HPDE6-E6E7 (cell line): Measurements from ENCODE around the gene MXRA8.

Experiments used
- DNase-seq: peaks from one replicate; pipeline ENCODE4 v3.0.0; 2011; ENCODE audit warnings: missing footprints; ENCODE audit errors: extremely low spot score

The MXRA8 gene

DNA sequence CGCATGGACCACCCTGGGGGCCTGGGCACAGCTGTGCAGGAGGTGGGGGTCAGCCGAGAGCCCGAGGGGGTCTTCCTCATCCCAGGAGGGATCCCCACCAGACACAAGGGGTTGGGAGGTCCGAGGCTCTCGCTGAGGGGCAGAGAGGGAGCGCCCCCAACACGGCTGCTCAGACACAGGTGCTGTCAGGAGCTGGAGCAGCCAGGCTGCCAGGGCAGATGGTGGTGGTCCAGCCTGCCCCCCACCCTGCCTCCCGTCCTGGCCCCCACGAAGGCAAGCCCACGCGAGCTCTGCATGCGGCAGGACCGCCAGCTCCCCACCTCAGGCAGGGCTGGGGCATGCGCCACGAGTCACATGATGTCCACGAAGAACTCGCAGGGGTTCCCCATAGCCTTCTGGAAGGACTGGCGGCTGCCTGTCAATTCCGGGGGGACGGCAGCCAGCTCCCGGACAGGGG is 22.5 kb downstream of the MXRA8 start:
- no peak for DNase-seq

DNA sequence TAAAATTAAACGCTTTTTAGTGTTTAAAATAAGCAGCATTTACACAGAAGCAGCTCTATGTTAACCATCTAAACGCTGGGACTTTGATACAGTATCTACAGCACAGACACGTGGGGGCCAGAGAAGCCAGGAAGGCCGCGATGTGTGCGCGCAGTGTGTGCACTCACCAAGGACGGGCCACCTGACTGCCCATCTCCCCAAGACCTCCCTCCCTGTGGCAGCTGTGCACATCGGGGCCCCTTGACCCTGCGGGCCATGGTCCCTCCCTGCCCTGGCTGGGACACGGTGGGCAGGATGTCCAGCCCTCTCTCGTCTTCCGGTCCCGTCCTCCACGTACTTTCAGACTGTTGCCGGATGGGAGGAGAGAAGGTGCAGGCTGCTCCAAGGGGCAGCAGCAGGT is 23.1 kb downstream of the MXRA8 start:
- no peak for DNase-seq

DNA sequence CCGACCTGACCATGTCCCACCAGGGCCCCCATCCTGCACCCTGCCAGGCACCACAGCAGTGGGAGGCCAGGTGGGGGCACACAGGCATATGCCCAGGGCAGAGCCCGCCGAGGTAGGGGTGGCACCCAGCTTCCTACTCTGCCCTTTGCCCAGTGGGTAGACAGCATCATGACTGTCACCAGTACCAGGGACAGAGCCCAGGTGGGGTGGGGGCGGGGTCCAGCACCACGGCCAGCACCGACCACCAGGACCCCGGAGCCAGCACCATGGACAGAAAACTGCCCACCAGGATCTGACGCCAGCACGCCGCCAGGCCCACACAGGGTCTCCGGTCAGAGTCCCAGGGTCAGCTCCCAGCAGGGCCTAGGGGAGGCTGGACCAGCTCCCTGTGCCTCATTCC is 23.5 kb downstream of the MXRA8 start:
- no peak for DNase-seq

DNA sequence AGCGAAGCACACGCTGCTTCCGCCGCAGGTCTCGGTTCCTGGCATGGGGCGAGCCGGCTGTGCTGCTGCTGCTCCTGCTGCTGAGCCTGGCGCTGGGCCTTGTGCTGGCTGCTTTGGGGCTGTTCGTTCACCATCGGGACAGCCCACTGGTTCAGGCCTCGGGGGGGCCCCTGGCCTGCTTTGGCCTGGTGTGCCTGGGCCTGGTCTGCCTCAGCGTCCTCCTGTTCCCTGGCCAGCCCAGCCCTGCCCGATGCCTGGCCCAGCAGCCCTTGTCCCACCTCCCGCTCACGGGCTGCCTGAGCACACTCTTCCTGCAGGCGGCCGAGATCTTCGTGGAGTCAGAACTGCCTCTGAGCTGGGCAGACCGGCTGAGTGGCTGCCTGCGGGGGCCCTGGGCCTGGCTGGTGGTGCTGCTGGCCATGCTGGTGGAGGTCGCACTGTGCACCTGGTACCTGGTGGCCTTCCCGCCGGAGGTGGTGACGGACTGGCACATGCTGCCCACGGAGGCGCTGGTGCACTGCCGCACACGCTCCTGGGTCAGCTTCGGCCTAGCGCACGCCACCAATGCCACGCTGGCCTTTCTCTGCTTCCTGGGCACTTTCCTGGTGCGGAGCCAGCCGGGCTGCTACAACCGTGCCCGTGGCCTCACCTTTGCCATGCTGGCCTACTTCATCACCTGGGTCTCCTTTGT is 24.7 kb downstream of the MXRA8 start:
- DNase-seq = no peak

DNA sequence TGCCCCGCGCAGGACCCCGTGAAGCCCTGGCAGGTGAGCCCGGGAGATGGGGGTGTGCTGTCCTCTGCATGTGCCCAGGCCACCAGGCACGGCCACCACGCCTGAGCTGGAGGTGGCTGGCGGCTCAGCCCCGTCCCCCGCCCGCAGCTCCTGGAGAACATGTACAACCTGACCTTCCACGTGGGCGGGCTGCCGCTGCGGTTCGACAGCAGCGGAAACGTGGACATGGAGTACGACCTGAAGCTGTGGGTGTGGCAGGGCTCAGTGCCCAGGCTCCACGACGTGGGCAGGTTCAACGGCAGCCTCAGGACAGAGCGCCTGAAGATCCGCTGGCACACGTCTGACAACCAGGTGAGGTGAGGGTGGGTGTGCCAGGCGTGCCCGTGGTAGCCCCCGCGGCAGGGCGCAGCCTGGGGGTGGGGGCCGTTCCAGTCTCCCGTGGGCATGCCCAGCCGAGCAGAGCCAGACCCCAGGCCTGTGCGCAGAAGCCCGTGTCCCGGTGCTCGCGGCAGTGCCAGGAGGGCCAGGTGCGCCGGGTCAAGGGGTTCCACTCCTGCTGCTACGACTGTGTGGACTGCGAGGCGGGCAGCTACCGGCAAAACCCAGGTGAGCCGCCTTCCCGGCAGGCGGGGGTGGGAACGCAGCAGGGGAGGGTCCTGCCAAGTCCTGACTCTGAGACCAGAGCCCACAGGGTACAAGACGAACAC is 25.4 kb downstream of the MXRA8 start:
- DNase-seq = no peak

DNA sequence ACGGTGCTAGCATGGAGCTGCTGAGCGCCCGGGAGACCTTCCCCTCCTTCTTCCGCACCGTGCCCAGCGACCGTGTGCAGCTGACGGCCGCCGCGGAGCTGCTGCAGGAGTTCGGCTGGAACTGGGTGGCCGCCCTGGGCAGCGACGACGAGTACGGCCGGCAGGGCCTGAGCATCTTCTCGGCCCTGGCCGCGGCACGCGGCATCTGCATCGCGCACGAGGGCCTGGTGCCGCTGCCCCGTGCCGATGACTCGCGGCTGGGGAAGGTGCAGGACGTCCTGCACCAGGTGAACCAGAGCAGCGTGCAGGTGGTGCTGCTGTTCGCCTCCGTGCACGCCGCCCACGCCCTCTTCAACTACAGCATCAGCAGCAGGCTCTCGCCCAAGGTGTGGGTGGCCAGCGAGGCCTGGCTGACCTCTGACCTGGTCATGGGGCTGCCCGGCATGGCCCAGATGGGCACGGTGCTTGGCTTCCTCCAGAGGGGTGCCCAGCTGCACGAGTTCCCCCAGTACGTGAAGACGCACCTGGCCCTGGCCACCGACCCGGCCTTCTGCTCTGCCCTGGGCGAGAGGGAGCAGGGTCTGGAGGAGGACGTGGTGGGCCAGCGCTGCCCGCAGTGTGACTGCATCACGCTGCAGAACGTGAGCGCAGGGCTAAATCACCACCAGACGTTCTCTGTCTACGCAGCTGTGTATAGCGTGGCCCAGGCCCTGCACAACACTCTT is 26.2 kb downstream of the MXRA8 start:
- no peak for DNase-seq

DNA sequence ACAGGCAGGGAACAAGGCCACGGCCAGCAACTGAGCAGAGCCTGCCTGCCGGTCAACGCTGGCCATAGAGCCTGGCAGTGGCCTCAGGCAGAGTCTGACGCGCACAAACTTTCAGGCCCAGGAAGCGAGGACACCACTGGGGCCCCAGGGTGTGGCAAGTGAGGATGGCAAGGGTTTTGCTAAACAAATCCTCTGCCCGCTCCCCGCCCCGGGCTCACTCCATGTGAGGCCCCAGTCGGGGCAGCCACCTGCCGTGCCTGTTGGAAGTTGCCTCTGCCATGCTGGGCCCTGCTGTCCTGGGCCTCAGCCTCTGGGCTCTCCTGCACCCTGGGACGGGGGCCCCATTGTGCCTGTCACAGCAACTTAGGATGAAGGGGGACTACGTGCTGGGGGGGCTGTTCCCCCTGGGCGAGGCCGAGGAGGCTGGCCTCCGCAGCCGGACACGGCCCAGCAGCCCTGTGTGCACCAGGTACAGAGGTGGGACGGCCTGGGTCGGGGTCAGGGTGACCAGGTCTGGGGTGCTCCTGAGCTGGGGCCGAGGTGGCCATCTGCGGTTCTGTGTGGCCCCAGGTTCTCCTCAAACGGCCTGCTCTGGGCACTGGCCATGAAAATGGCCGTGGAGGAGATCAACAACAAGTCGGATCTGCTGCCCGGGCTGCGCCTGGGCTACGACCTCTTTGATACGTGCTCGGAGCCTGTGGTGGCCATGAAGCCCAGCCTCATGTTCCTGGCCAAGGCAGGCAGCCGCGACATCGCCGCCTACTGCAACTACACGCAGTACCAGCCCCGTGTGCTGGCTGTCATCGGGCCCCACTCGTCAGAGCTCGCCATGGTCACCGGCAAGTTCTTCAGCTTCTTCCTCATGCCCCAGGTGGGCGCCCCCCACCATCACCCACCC is 27.0 kb downstream of the MXRA8 start, which contains the start of gene TAS1R3:
TAS1R3 (plus strand) TSS at position 213 of the 898 bp plus-strand sequence; CDS start at position 279, 66 bp downstream.
- no peak for DNase-seq

DNA sequence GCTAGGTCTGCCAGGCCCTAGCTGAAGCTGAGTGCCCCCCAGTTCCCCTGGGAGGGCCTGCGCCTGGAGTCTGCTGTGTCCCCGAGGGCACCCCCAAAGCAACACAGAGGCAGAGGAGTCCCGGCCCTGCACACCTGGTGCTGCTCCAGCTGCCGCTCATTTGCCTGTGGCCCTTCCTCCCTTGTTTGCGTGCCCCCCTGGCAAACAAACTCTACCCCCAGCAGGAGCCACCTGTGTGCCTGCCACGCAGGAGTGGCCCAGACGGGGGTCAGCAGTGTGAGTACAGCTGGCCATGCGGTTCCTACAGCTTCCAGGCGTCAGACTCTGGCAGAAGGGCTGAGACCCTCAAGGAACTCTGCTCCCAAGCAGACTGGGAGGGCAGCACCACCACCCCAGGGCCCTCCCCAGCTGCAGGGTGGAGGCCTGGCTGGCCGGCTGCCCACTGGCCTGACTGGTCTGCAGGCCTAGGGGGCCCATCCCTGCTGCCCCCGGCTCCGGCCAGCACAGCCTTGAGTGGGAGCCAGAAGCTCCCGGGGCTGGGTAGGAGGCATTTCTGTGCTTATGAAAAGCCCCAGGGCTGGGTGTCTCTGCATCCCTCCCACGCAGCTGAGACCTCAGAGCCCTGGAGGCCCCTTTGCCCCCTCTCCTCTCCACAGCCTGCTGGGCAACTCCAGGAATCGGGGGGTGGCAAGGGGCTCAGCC is 27.8 kb downstream of the MXRA8 start:
- no peak for DNase-seq

DNA sequence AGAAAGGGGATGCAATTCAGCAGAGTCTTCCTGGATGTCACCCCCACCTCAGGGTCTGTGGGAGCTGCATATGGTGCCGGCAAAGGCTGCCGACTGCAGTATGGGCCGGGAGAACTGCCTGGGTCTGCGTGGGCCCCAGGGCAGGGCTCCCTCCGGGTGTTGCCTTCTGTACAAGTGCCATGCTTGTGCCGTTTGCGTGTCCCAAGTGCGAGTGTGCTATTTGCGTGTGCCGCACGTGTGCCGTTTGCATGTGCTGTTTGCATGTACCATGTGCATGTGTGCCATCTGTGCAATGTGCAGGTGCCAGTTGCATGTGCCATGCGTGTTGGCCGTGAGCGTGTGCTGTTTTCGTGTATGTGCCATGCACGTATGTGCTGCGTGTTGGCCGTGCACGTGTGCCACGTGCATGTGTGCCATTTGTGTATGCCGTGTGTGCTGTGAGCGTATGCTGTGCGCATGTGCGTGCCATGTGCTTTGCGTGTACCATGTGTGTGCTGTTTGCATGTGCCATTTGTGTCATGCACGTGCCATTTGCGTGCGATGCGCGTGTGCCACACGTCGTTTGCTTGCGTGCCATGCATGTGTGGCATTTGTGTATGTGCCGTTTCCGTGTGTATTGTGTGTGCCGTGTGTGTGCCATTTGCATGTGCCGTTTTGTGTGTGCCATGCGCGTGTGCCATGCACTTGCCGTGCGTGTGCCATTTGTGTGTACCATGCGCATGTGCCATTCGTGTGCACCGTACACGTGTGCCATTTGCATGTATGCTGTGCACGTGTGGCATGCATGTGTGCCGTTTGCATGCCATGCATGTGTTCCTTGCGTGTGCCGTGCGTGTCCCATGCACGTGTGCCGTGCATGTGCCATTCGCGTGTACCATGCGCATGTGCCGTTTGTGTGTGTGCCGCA is 28.8 kb downstream of the MXRA8 start:
- no peak for DNase-seq

DNA sequence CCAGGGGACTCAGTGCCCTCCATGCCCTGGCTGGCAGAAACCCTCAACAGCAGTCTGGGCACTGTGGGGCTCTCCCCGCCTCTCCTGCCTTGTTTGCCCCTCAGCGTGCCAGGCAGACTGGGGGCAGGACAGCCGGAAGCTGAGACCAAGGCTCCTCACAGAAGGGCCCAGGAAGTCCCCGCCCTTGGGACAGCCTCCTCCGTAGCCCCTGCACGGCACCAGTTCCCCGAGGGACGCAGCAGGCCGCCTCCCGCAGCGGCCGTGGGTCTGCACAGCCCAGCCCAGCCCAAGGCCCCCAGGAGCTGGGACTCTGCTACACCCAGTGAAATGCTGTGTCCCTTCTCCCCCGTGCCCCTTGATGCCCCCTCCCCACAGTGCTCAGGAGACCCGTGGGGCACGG is 30.1 kb downstream of the MXRA8 start:
- no peak for DNase-seq

DNA sequence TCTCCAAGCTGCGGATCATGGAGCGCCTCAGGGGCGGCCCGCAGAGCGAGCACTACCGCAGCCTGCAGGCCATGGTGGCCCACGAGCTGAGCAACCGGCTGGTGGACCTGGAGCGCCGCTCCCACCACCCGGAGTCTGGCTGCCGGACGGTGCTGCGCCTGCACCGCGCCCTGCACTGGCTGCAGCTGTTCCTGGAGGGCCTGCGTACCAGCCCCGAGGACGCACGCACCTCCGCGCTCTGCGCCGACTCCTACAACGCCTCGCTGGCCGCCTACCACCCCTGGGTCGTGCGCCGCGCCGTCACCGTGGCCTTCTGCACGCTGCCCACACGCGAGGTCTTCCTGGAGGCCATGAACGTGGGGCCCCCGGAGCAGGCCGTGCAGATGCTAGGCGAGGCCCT is 31.1 kb downstream of the MXRA8 start:
- DNase-seq = no peak

DNA sequence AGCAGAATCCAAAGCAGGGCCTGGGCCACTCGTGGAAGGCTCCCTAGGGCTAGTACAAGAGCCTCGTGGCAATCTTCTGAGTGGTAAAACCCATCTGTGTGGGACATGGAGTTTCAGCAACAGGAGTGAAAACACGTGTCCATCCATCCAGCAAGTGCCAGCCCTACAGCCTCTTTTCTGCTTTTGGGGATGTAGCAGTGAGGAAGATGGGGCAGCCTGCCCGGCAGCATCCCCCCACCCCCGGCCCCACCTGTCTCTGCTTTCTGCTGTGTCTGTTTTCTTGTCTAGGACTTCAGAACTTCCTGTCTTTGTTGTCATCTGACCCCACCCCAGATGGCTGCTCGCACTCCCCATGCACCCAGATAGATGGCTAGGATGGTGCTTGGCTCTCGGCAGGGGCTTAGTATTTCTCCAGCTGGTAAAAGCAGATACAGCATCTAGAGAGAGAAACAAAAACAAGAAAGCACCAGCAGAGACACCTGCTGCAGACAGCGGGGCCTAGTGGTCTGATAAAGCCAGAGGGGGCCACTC is 32.2 kb downstream of the MXRA8 start:
- DNase-seq = no peak

DNA sequence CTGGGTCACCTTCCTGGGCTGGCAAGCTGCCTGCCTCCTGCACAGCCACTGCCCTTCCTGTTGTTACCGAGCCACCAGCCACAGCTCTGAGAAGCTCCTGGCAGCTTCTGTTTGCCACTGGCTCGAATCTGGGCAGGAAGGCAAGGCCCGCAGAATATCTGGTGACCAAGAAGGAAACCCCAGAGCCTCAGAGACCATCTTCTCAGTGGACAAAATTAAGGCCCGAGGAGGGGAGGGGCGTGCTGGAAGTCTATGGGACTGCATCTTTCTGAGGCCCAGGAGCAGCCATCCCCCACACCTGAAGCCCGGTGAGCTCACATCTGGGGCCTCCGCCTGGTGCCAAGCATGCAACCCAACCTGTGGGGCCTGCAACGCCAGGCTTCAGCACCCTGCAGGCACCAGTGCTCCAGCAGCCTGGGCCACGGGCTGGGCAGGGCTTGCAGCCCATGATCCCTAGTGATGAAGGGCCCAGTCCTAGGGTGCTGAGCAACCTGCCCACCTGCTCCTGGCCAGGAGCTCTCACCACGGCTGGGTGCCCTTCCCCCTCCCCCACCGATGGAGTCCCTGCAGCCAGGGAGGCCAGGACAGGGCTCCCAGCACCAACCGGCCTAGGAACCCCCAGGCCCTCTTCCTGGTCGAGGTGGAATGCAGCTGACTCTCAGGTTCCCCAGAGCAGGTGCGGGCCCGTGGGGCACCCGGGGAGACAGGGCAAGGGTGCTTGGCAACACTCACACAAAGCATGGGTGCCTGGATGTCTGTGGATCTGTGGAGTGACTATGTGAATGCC is 32.9 kb downstream of the MXRA8 start:
- no peak for DNase-seq

DNA sequence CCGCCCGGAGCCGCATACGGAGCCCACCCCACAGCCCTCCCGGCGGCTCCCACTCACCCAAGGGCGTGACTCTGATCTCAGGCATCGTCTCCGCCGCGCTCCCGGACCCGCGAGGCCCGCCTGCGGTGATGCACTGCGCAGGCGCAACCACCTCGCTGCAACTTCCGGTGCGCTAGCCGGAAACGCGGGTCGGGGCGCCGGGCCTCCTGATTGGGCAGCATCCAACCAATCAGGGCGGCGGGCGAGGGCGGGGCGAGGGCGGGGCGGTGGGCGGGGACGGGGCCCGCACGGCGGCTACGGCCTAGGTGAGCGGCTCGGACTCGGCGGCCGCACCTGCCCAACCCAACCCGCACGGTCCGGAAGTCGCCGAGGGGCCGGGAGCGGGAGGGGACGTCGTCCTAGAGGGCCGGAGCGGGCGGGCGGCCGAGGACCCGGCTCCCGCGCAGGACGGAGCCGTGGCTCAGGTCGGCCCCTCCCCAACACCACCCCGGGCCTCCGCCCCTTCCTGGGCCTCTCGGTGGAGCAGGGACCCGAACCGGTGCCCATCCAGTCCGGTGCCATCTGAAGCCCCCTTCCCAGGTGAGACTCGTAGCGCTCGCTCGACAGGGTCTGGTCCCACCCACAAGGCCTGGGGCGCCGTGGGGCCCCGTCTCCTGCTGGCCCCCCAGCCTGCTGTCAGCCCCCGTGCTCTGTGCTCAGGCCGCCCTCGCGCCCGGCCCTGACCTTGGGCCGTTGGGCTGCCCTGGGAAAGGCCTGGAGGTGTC is 33.6 kb downstream of the MXRA8 start, which contains the start of the genes CPTP and INTS11:
CPTP (plus strand) TSS at position 279 of the 764 bp plus-strand sequence. CDS start 2,109 bp downstream, outside the sequence.
INTS11 (minus strand) TSS at position 137 of the 764 bp plus-strand sequence; CDS start at position 85, 52 bp downstream.
- DNase-seq = peak; percentile 92

DNA sequence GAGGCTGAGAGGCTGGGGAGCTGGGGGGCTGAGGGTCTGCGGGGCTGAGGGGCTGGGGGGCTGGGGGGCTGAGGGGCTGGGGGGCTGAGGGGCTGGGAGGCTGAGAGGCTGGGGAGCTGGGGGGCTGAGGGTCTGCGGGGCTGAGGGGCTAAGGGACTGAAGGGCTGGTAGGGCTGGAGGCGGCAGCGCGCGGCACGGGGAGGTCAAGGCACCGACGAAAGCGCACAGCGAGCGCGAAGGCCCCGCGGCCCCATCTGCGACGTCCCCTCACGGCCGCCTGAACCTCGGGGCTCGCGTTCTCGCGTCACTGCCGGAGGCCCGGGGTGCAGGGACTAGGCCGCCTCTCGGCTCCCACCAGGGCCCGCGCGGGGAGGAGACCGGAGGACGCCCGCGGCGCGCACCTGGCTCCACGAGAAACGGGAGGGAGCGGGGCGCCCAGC is 34.3 kb downstream of the MXRA8 start:
- no peak for DNase-seq

DNA sequence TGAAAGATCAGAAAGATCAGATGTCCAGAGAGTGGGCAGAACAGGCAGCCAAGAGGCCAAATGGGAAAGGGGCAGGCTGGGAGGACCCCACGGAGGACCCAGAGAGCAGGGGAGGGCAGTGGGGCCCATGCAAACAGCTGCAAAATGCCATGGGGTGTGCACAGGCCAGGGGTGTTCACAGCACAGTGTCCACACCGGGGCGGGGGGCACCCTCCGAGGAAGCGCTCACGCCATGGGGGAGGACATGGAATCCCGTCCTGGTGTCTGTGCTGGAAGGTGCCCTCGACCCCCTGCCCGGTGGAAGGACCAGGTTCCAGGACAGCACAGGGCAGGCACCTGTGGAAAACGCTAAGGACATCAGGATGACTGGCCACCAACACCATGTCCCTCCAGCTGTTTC is 35.4 kb downstream of the MXRA8 start:
- DNase-seq = no peak

DNA sequence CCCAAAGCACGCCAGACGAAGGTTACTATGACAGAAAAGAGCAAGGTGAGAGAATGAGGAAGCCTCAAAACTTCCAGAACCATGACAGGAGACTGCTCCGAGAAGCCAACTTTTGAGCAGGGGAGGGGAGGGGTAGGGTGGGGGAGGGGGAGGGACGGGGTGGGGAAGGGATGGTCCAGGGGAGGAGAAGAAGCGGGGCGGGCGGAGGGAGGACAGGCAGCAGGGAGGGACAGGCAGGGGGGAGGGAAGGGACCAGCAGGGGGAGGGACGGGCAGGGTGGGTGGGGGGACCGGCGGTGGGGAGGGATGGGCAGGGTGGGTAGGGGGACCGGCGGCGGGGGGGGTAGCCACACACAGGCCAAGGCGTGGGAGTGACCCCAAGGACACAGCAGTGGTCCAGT is 35.9 kb downstream of the MXRA8 start:
- no peak for DNase-seq

DNA sequence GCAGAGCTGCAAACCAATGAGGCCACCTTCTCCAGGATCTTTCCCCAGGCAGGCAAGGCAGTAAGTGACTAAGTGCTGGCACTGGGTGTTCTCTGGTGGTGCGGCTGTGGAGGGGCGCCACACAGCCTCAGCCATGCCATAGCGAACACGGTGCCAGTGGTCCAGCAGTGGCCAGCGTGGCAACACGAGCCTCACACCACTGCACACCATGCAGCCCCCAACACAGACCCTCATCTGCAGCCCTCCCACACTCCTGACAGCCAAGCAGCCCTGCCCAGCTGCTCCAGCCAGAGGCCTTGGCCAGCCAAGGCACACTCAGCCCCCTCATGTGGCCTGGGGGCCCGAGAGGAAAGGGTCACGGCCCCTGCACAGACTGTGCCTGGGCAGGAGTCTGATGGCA is 36.9 kb downstream of the MXRA8 start:
- DNase-seq = no peak
